ENCODE data around the gene UPK3BL1.
"Not testable (repeated sequence)": the region's sequence is repeated elsewhere in the genome, so short reads cannot be mapped to it uniquely, and the experiment has no call there.

GRCh38 chr7:102634299-102634698 lies 8.3 kb downstream of the UPK3BL1 start:
- not testable (repeated sequence) for TF ChIP-seq POLR2AphosphoS5 (IDR thresholded peaks at IDR 0.05; ENCODE audit: borderline replicate concordance, low read depth, low read length); EZH2 (IDR thresholded peaks at IDR 0.05)
